ENCODE data around the gene ZYX. TPM values are rescaled to one million over a fixed set of nuclear protein-coding genes. Genes with fewer than 3 reads are reported as not detected.

The ZYX gene
- total and polyA plus RNA-seq, 2 of the 13 experiments (the other 11 are each of a cell fraction or from before 2014, with no cell fraction given), result 9.9 to 13.7 TPM

- TF ChIP-seq ZNF142 (CRISPR knock-in tag; IDR thresholded peaks at IDR 0.05), result no peak
- no peak for TF ChIP-seq IKZF1 (IDR thresholded peaks at IDR 0.05)
- no peak; the same call in 1 of the 2 replicates for TF ChIP-seq ZNF788 (CRISPR knock-in tag; IDR thresholded peaks at IDR 0.05; ENCODE audit: borderline replicate concordance)
- peak; percentile 69; the same call in 1 of the 2 replicates for TF ChIP-seq MIER3 (CRISPR knock-in tag; IDR thresholded peaks at IDR 0.05; ENCODE audit: borderline replicate concordance)
- peak; percentile 58; the same call in 1 of the 2 replicates for TF ChIP-seq ZNF451 (CRISPR knock-in tag; IDR thresholded peaks at IDR 0.05)
- TF ChIP-seq ZFP91 (CRISPR knock-in tag; IDR thresholded peaks at IDR 0.05; ENCODE audit: borderline replicate concordance), result peak; percentile 88
- TF ChIP-seq, protein P1, sequence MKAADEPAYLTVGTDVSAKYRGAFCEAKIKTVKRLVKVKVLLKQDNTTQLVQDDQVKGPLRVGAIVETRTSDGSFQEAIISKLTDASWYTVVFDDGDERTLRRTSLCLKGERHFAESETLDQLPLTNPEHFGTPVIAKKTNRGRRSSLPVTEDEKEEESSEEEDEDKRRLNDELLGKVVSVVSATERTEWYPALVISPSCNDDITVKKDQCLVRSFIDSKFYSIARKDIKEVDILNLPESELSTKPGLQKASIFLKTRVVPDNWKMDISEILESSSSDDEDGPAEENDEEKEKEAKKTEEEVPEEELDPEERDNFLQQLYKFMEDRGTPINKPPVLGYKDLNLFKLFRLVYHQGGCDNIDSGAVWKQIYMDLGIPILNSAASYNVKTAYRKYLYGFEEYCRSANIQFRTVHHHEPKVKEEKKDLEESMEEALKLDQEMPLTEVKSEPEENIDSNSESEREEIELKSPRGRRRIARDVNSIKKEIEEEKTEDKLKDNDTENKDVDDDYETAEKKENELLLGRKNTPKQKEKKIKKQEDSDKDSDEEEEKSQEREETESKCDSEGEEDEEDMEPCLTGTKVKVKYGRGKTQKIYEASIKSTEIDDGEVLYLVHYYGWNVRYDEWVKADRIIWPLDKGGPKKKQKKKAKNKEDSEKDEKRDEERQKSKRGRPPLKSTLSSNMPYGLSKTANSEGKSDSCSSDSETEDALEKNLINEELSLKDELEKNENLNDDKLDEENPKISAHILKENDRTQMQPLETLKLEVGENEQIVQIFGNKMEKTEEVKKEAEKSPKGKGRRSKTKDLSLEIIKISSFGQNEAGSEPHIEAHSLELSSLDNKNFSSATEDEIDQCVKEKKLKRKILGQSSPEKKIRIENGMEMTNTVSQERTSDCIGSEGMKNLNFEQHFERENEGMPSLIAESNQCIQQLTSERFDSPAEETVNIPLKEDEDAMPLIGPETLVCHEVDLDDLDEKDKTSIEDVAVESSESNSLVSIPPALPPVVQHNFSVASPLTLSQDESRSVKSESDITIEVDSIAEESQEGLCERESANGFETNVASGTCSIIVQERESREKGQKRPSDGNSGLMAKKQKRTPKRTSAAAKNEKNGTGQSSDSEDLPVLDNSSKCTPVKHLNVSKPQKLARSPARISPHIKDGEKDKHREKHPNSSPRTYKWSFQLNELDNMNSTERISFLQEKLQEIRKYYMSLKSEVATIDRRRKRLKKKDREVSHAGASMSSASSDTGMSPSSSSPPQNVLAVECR (CRISPR knock-in tag; IDR thresholded peaks at IDR 0.05; ENCODE audit: borderline replicate concordance), result no peak; the same call in 1 of the 2 replicates
- TF ChIP-seq KLF15 (CRISPR knock-in tag; IDR thresholded peaks at IDR 0.05; ENCODE audit: borderline replicate concordance), result no peak
- TF ChIP-seq REPIN1 (CRISPR knock-in tag; IDR thresholded peaks at IDR 0.05; ENCODE audit: borderline replicate concordance, low read depth), result peak; percentile 58; the same call in 1 of the 2 replicates
Measured at GRCh38 chr7:143395187-143396149, 14.3 kb downstream of the ZYX start (continued).

All from HepG2 (cell line).